ENCODE results near the gene DYNC1I1.

GRCh38 chr7:95725205-95725604 is 47.1 kb upstream of the DYNC1I1 start:
- no peak for TF ChIP-seq CTCF (conservative IDR thresholded peaks at IDR 0.05 in 1 of 2, IDR thresholded peaks at IDR 0.05 in 1 of 2; ENCODE audit: low read depth in 1 of 2, low read length in 2 of 2)
- no peak for TF ChIP-seq EZH2 (IDR thresholded peaks at IDR 0.05; ENCODE audit: low read length, missing control alignments)

All from fibroblast of lung (primary cell).